Measurements from ENCODE around the gene PAQR8. TPM values are rescaled to one million over a fixed set of nuclear protein-coding genes. Genes with fewer than 3 reads are reported as not detected.

PAQR8 gene
- polyA plus RNA-seq, 1 of the 3 experiments (the other 2 are of a cell fraction) = 2.3 TPM

DNA sequence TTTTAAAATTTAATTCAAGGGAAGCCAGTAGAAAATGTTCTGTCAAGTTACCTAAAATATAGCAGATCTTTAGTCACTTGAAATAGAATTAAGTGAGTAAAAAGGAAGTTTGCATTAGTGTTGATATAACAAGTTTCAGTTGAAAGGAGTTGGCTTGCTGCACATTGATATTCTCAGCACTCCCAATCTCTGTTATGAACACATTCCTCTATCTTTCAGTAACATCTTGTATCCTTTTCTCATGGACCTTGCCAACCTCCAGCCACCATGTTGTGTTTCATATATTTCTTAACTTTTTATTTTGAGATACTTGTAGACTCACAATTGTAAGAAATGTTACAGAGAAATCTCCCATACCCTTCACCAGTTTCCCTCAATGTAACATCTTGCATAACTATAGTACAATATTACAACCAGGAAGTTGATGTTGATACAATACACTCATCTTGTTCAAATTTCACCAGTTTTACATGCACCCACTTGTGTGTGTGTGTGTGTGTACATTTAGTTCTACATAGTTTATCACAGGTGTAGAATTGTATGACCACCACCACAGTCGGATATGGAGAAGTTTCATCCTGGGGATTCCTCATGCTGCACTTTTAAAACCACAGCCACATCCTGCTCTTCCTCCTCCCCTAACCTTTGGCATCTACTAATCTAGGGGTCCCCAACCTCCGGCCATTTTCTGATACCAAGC, 20.2 kb upstream of the PAQR8 start:
- no peak overlapping the region for H3K4me3 ChIP-seq (ENCODE audit: low read depth in 2 of 2, low read length in 1 of 2)
- no peaks in the 10 kb centered on the region for H3K27me3 ChIP-seq (ENCODE audit: insufficient read depth)
- no peaks in the 10 kb centered on the region for H3K9me3 ChIP-seq
- H3K4me1 ChIP-seq (ENCODE audit: control insufficient read depth in 1 of 2, insufficient read depth in 2 of 2, low read depth in 1 of 2, low read length in 1 of 2) = no peaks in the 10 kb centered on the region; a peak in 1 of 4 replicates
- H3K79me2 ChIP-seq (ENCODE audit: insufficient read depth) = no peaks in the 10 kb centered on the region
- 84% methylated on average over 2 of the region's 2 CpGs for WGBS (ENCODE audit: low lambda C conversion rate)
- no peak overlapping the region for H3K9ac ChIP-seq
- H3K27ac ChIP-seq (ENCODE audit: low read depth in 2 of 2, low read length in 1 of 2) = no peak overlapping the region
- H3K9me2 ChIP-seq = no peaks in the 10 kb centered on the region
- no peak overlapping the region for H3K4me2 ChIP-seq
- POLR2A ChIA-PET = no interaction called here
- TF ChIP-seq CHD2 (IDR thresholded peaks at IDR 0.05; ENCODE audit: low read length, partially characterized antibody) (no peak), GATA2 (CRISPR knock-in tag; IDR thresholded peaks at IDR 0.05) (no peak), TEAD4 (IDR thresholded peaks at IDR 0.05; ENCODE audit: borderline replicate concordance, insufficient read depth) (no peak), MEF2A (IDR thresholded peaks at IDR 0.05; ENCODE audit: borderline replicate concordance, low read depth) (no peak), POLR2AphosphoS5 (IDR thresholded peaks at IDR 0.05; ENCODE audit: low read depth, low read length) (no peak), MAX (IDR thresholded peaks at IDR 0.05; ENCODE audit: low read depth) (no peak), JUND (IDR thresholded peaks at IDR 0.05) (no peak), NFIC (IDR thresholded peaks at IDR 0.05; ENCODE audit: borderline replicate concordance) (no peak), FOXJ3 (CRISPR knock-in tag; IDR thresholded peaks at IDR 0.05) (no peak), TAF1 (IDR thresholded peaks at IDR 0.05; ENCODE audit: borderline replicate concordance, low read depth, low read length) (no peak), SIN3A (IDR thresholded peaks at IDR 0.05; ENCODE audit: borderline replicate concordance, low read depth, low read length) (no peak), RXRA (IDR thresholded peaks at IDR 0.05; ENCODE audit: borderline replicate concordance, low read depth) (no peak), MXI1 (IDR thresholded peaks at IDR 0.05; ENCODE audit: low read depth, low read length) (no peak), ELF1 (IDR thresholded peaks at IDR 0.05) (no peak), TCF12 (IDR thresholded peaks at IDR 0.05) (no peak), FOXM1 (IDR thresholded peaks at IDR 0.05; ENCODE audit: low read depth) (no peak), FOSL2 (IDR thresholded peaks at IDR 0.05; ENCODE audit: borderline replicate concordance, low read depth) (no peak), RAD21 (IDR thresholded peaks at IDR 0.05; ENCODE audit: low read length) (no peak)
- no peaks in the 10 kb centered on the region for H3F3A ChIP-seq (replicated peaks; ENCODE audit: insufficient read depth)
- CTCF ChIA-PET = interaction anchor here (1.2 kb wide), 1 partner anchor 59 kb away, joined by 3 read pairs; no protein-coding TSS in a partner anchor
- H4K20me1 ChIP-seq (ENCODE audit: insufficient read depth) = no peaks in the 10 kb centered on the region
- H2AFZ ChIP-seq (ENCODE audit: low read depth) = no peak overlapping the region
- no peak for DNase-seq
- no peaks in the 10 kb centered on the region for H3K36me3 ChIP-seq (replicated peaks in 1 of 2; ENCODE audit: control insufficient read depth in 1 of 2, insufficient read depth in 2 of 2, low read length in 1 of 2)

GRCh38 chr6:52345311-52345710, 16.6 kb upstream of the PAQR8 start:
- CTCF ChIA-PET = no interaction called here
- POLR2A ChIA-PET = no interaction called here
- WGBS (ENCODE audit: low lambda C conversion rate) = 88% methylated on average over 1 of the region's 1 CpG
- TF ChIP-seq MEF2A (IDR thresholded peaks at IDR 0.05; ENCODE audit: borderline replicate concordance, low read depth) (no peak), FOXM1 (IDR thresholded peaks at IDR 0.05; ENCODE audit: low read depth) (no peak), MAX (IDR thresholded peaks at IDR 0.05; ENCODE audit: low read depth) (no peak), SIN3A (IDR thresholded peaks at IDR 0.05; ENCODE audit: borderline replicate concordance, low read depth, low read length) (no peak), NFIC (IDR thresholded peaks at IDR 0.05; ENCODE audit: borderline replicate concordance) (no peak), TAF1 (IDR thresholded peaks at IDR 0.05; ENCODE audit: borderline replicate concordance, low read depth, low read length) (no peak), MXI1 (IDR thresholded peaks at IDR 0.05; ENCODE audit: low read depth, low read length) (no peak), TEAD4 (IDR thresholded peaks at IDR 0.05; ENCODE audit: borderline replicate concordance, insufficient read depth) (no peak), FOXJ3 (CRISPR knock-in tag; IDR thresholded peaks at IDR 0.05) (no peak), EP300 (IDR thresholded peaks at IDR 0.05; ENCODE audit: borderline replicate concordance in 1 of 2, low read depth in 1 of 2, low read length in 1 of 2) (no peak), POLR2AphosphoS5 (IDR thresholded peaks at IDR 0.05; ENCODE audit: low read depth, low read length) (no peak), YY1 (IDR thresholded peaks at IDR 0.05; ENCODE audit: low read depth) (no peak), PBX3 (IDR thresholded peaks at IDR 0.05) (no peak), NRF1 (IDR thresholded peaks at IDR 0.05; ENCODE audit: low read depth, low read length) (no peak), CTCF (IDR thresholded peaks at IDR 0.05) (no peak), EZH2phosphoT487 (IDR thresholded peaks at IDR 0.05; ENCODE audit: borderline replicate concordance, low read depth) (no peak), ELF1 (IDR thresholded peaks at IDR 0.05) (no peak)

More at GRCh38 chr6:52345311-52345710, 16.6 kb upstream of the PAQR8 start:
- no peak overlapping the region for H3K9ac ChIP-seq
- H3K4me3 ChIP-seq (ENCODE audit: low read depth in 2 of 2, low read length in 1 of 2) = no peak overlapping the region
- H4K20me1 ChIP-seq (ENCODE audit: insufficient read depth) = no peaks in the 10 kb centered on the region
- H3K4me1 ChIP-seq (ENCODE audit: control insufficient read depth in 1 of 2, insufficient read depth in 2 of 2, low read depth in 1 of 2, low read length in 1 of 2) = no peaks in the 10 kb centered on the region; a peak in 1 of 4 replicates
- H3K9me3 ChIP-seq = no peaks in the 10 kb centered on the region
- no peak overlapping the region for H2AFZ ChIP-seq (ENCODE audit: low read depth)
- H3K9me2 ChIP-seq = no peaks in the 10 kb centered on the region
- H3K36me3 ChIP-seq (replicated peaks in 1 of 2; ENCODE audit: control insufficient read depth in 1 of 2, insufficient read depth in 2 of 2, low read length in 1 of 2) = no peaks in the 10 kb centered on the region
- H3F3A ChIP-seq (replicated peaks; ENCODE audit: insufficient read depth) = no peaks in the 10 kb centered on the region
- H3K27me3 ChIP-seq (ENCODE audit: insufficient read depth) = no peaks in the 10 kb centered on the region
- no peaks in the 10 kb centered on the region for H3K79me2 ChIP-seq (ENCODE audit: insufficient read depth)
- H3K27ac ChIP-seq (ENCODE audit: low read depth in 2 of 2, low read length in 1 of 2) = no peak overlapping the region
- H3K4me2 ChIP-seq = no peak overlapping the region
- DNase-seq = no peak
